GM20000 (cell line): Measurements from ENCODE around the gene KCNK3.

Source experiments
- DNase-seq: peaks from one replicate; pipeline ENCODE4 v3.0.0; 2012; ENCODE audit warnings: low spot score
- CTCF ChIP-seq: IDR thresholded peaks from 2 replicates; pipeline ENCODE4 v1.5.1; 2012; ENCODE audit warnings: mild to moderate bottlenecking, control low read depth; ENCODE audit errors: extremely low read depth, missing control alignments

KCNK3 gene

GRCh38 chr2:26674002-26674751, 18.3 kb upstream of the KCNK3 start:
- TF ChIP-seq CTCF = no peak
- no peak for DNase-seq

- no peak for TF ChIP-seq CTCF
- no peak for DNase-seq
These were observed 17.8 kb upstream of the KCNK3 start for GRCh38 chr2:26674771-26675170.

GRCh38 chr2:26675651-26676255, 16.8 kb upstream of the KCNK3 start:
- no peak for TF ChIP-seq CTCF
- DNase-seq = no peak

- TF ChIP-seq CTCF = no peak
- DNase-seq = no peak
These were observed 14.5 kb upstream of the KCNK3 start for GRCh38 chr2:26678035-26678434.

GRCh38 chr2:26679867-26680266, 12.7 kb upstream of the KCNK3 start:
- TF ChIP-seq CTCF = no peak
- no peak for DNase-seq

GRCh38 chr2:26681656-26682055, 10.9 kb upstream of the KCNK3 start:
- DNase-seq = no peak
- no peak for TF ChIP-seq CTCF

- DNase-seq = no peak
- no peak for TF ChIP-seq CTCF
These were observed 10.4 kb upstream of the KCNK3 start for GRCh38 chr2:26682155-26682554.
